Fibroblast of the aortic adventitia (primary cell): ENCODE results near the gene VSTM2B. TPM values are rescaled to one million over a fixed set of nuclear protein-coding genes. Genes with fewer than 3 reads are reported as not detected.

Source experiments
- DNase-seq: peaks from one replicate; pipeline ENCODE4 v3.0.0-alpha.2; 2010; ENCODE audit warnings: low read depth
- H3K4me3 ChIP-seq: 2 replicates; pipeline ENCODE4 v1.5.1; 2011; ENCODE audit warnings: low read depth, mild to moderate bottlenecking, control low read depth, low read length, moderate library complexity
- total RNA-seq: library from RNA; depleted of rRNA; stranded (reverse); fragments of >200 nt; gene quantifications from 2 replicates; pipeline ENCODE4 v1.2.3, GENCODE V29; 2012; ENCODE audit warnings: low replicate concordance
- TF ChIP-seq, protein P1 (sequence below): IDR thresholded peaks from 2 replicates; pipeline ENCODE4 v1.5.1; 2011; ENCODE audit warnings: mild to moderate bottlenecking, low read length, control low read depth, inconsistent platforms; ENCODE audit not compliant: insufficient read depth

VSTM2B gene
- total RNA-seq, 1 donor = not detected

DNA sequence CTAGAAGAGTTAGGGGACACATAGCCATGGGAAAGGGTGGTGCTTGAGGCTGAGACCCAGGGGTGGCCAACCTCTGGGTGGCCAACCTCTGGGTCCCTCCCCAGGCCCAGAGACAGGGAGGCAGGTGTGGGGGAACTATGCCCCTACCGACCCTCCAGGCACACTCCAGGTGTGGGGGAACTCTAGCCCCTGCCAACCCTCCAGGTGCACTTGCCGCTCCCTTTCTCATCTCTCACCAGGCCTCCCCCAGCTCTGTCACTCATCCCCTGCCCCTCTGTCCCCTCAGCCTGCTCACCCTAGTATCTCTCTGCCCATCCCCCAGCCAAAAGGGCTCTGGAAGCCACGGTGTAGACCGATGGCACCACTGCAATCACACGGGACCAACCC, 10.6 kb upstream of the VSTM2B start:
- TF ChIP-seq, protein P1, sequence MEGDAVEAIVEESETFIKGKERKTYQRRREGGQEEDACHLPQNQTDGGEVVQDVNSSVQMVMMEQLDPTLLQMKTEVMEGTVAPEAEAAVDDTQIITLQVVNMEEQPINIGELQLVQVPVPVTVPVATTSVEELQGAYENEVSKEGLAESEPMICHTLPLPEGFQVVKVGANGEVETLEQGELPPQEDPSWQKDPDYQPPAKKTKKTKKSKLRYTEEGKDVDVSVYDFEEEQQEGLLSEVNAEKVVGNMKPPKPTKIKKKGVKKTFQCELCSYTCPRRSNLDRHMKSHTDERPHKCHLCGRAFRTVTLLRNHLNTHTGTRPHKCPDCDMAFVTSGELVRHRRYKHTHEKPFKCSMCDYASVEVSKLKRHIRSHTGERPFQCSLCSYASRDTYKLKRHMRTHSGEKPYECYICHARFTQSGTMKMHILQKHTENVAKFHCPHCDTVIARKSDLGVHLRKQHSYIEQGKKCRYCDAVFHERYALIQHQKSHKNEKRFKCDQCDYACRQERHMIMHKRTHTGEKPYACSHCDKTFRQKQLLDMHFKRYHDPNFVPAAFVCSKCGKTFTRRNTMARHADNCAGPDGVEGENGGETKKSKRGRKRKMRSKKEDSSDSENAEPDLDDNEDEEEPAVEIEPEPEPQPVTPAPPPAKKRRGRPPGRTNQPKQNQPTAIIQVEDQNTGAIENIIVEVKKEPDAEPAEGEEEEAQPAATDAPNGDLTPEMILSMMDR = no peak
- H3K4me3 ChIP-seq = no peak overlapping the region
- no peak for DNase-seq

DNA sequence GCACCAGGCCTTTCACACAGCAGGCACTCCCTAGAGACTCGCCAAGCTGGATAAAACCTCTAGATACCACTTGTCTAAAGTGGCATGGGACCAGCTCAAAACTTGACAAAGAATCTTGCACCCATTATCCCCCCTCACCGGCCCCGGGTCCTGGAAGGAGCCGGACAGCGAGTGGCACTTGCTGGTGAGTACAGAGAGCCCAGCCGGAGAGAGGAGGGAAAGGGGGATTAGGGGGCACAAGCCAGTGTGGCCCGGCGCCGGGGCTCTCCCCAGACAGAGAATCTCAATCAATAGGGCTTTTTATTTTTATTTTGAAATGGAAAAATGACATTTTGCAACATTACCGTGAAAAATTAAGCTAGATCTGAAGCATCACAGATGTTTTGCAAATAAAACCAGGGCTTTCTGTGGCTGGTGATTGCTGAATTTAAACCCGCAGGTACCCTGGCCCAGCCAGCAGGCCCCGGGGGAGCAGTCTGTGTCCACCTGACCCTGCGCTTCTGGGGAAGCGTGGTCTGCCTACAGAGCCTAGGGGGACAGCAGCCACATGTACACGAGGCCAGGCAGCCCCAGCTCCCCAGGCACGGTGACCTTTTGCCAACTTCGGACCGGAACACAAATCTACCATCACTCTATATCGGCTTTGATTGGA, 10.0 kb upstream of the VSTM2B start:
- TF ChIP-seq, protein P1 = no peak
- no peak for DNase-seq
- H3K4me3 ChIP-seq = no peak overlapping the region

DNA sequence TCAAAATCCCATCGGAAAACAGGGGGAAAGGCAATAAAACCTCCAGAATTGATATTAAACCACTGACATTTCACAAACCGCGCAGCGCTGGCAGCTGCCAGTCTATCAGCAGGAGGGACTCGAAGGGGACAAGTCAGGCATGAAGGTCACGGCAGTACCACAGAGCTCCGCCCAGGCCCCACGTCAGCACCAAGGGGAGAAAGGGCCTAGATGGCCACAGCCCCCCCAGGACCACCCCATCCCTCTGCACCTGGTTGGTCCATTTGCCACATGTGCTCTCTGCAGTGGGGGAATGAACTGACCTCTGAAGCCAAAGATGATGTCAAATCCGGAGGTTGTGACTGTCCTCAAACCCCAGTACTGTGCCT, 9.5 kb upstream of the VSTM2B start:
- TF ChIP-seq, protein P1 = no peak
- DNase-seq = no peak
- no peak overlapping the region for H3K4me3 ChIP-seq

DNA sequence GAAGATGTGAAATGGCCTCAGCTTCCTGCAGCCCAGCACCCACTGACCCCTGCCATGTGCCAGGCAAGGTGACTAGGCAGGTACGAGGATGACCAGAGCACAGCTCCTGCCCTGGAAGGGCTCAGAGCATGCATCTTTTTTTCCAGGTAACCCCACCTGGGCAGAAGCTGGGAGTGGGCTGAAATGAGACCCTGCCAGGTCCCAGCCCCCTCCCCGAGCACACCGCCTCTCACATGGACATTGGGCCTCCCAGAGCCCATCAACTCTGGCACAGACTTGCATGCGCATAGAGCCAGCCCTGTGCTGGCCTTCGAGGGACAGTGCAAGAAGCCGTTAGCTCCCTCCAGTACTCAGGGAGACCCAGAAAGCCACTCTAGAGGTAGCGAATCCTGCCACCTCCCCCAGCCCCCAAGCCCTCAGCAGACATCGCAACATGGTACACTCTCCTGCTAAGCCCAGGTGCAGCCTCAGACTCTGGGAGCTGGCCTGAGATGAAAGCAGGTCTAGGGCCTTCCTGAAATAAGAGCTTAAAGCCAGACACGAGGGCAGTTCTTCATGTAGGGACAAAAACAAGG, 8.9 kb upstream of the VSTM2B start:
- no peak for DNase-seq
- TF ChIP-seq, protein P1 = no peak
- no peak overlapping the region for H3K4me3 ChIP-seq

DNA sequence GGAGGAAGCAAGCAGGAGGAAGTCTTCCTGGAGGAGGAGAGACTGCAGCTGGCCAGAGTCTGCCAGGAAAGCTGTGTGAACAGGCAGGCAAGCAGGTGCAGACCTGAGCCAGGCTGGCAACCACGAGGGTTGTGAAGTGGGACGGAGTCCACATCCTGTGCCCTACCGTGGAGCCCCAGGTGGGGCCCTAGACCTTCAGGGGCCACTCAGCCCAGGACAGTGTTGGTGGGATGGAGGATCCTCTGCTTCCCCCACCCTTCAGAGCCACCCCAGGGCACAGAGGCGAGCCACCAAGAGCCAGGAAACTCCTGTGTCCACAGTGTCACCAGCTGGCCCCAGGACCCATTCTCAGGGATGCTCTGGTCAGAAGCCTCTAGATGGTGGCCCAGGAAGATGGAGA, 8.4 kb upstream of the VSTM2B start:
- TF ChIP-seq, protein P1 = no peak
- H3K4me3 ChIP-seq = no peak overlapping the region
- DNase-seq = no peak

DNA sequence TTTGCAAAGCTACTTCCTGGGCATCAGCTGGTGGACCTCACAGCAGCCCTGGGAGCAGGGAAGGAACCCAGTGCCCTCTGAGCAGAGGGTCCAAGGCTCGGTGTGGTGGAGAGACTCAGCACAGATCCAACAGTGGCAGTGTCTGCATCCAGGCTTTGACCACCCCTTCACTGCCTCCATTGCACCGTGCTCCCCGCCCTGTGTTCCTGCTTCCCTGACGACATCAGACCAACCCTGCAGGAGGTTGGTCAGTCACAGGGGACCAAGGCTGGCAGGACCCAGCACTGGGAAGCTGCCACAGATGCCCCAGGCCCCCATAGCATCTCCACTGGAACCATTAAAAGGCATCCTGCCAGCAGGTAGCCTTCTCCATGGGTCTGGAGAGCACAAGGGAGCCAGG, 7.8 kb upstream of the VSTM2B start:
- DNase-seq = no peak
- TF ChIP-seq, protein P1 = no peak

DNA sequence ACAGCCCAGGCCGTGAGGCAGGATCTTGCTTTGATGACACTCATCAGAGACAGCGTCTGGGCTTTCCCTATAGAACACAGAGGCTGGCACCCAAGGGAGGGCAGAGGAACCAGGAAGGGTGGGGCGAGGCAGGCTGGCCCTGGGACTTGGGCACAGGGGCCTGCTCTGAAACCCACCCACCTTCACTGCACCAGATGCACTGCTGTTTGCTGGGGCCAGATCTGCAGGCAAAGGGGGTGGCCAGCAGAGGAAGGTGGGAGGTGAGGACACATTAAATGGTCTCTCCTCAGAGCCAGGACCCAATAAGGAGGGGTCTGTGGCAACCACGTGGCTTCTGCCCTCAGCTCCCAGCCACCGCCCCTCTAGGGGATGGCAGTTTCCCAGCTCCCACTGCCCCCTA, 6.6 kb upstream of the VSTM2B start:
- no peak for DNase-seq
- TF ChIP-seq, protein P1 = no peak
- H3K4me3 ChIP-seq = no peak overlapping the region

More for the DNA sequence above, 7.8 kb upstream of the VSTM2B start:
- no peak overlapping the region for H3K4me3 ChIP-seq
